NCI-H345 (cell line): ENCODE results near the gene RPRD1B.
"Not testable (repeated sequence)": the region's sequence is repeated elsewhere in the genome, so short reads cannot be mapped to it uniquely, and the experiment has no call there.

Experiments
- DNase-seq: peaks from one replicate; lab custom pipeline; 2025; lab: John Stamatoyannopoulos, UW

The RPRD1B gene

DNA sequence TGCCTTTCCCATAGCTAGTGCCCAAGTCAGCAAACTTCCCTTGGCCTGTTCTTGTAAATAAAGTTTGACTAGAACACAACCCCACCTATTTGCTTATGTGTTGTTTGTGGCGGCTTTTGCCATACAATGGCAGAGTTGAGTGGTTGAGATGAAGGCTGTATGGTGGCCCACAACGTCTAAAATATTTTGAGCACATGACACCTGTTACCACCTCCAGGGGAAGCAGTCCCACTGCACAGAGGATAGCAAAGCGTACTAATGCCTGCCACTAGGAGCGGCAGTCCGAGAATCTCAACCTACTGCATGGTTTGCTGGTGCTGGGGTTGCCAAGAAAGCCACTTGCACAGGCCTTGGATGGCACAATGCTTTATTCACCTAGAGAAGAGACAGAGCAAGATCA is 72.9 kb downstream of the RPRD1B start:
- DNase-seq: no peak

DNA sequence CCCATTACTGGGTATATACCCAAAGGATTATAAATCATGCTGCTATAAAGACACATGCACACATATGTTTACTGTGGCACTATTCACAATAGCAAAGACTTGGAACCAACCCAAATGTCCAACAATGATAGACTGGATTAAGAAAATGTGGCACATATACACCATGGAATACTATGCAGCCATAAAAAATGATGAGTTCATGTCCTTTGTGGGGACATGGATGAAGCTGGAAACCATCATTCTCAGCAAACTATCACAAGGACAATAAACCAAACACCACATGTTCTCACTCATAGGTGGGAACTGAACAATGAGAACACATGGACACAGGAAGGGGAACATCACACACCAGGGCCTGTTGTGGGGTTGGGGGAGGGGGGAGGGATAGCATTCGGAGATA is 73.8 kb downstream of the RPRD1B start:
- DNase-seq: not testable (repeated sequence)

DNA sequence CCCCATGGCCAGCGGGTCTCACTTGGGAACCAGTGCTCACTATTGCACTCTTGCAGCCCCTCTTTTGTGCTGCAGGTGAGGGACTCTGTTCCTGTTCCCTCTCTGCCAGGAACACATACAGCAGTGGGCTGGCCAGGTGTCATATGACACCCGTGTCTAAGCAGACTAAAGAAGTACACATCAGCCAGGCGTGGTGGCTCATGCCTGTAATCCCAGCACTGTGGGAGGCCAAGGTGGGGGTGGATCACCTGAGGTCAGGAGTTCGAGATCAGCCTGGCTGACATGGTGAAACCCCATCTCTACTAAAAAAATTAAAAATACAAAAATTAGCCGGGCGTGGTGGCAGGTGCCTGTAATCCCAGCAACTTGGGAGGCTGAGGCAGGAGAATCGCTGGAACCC is 74.4 kb downstream of the RPRD1B start:
- not testable (repeated sequence) for DNase-seq

DNA sequence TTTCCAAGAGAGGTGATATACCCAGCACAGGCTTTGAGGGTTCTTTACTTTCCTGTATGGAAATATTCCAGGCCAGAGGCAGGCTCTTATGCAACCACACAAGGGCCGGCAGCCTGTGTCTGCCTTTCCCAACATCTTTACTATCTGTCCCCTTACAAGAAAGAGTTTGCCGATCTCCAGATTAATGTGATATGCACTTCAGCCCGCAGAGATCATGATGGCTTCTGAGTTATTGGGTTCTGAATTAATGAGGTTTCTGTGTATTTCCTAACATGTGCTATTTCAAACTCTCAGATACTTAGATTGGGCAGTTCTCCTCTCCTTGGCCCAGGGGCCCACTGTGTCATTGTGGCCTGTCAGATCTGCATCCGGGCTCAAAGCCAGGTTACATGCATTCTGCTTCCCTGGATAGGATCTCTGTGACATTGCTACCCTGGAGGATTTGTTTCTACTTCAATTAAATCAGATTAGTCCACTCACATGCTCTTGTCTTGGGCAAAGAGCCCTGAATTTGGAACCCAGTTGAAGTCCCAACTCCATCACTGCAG is 75.0 kb downstream of the RPRD1B start:
- no peak for DNase-seq

DNA sequence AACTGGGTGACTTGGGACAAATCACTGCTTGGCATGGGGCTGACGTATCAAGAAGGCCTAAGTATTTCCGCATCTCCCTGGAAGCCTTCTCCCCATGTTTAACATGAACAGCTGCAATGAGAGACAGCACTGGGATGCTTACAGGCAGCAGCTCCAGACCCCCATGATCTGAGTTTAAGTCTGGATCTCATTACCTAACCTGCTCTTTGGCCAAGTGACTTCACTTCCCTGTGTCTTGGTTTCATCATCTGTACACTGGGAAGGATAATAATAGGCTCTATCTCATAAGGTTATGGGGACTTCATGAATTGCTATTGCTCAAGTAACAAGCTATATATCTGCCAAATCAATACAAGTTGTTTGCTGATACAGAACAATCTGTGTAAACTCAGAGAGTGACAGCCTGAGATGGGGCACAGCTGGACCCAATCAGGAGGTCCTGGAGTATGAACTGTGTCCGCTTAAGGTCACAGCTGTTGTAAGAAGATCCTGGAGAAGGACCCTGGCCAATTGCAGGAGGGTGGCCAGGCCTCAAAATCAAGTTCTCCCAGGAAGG is 75.5 kb downstream of the RPRD1B start:
- DNase-seq: no peak

DNA sequence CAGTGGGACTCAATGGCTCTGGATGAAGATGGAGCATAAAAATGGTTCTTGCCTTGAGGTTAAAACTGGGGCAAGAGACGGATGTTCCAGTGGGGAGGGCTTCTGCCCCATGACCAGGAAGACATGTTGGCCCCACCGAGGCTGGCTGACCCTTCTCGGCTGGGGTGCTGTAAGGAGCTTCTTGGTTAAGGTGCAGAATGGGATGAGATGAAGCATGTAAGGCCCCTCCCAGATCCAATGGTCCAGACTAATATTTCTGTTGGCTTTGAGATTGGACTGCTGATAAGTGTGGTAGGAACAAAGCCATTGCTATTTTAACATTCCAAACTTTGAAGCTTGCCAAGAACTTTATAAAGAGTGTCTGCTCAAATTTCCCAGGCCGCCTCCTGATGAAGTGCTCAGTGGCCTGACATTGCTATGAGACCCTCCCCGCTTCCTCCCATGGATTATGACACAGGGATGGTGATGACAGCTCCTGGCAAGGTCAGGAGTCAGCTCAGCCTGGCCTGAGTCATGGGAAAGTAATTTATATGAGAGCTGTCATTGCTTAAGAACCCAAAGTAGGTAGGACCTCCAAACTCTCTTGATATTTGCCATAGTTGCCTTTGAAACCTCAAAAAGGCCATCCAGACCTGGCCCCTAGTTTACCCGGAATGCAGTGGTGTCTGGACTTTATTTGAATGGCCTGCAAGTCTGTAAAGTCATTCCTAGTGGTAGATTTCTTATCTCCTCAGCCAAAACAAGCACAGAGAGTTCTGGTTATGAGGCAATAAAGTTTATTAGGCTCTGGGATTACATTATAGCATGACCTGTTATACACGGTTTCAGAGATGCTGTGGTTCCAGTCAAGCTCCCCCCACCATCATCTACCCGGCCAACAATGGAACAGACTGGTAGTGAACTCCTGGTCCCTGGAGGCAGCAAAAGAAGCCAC is 76.3 kb downstream of the RPRD1B start:
- DNase-seq: no peak

DNA sequence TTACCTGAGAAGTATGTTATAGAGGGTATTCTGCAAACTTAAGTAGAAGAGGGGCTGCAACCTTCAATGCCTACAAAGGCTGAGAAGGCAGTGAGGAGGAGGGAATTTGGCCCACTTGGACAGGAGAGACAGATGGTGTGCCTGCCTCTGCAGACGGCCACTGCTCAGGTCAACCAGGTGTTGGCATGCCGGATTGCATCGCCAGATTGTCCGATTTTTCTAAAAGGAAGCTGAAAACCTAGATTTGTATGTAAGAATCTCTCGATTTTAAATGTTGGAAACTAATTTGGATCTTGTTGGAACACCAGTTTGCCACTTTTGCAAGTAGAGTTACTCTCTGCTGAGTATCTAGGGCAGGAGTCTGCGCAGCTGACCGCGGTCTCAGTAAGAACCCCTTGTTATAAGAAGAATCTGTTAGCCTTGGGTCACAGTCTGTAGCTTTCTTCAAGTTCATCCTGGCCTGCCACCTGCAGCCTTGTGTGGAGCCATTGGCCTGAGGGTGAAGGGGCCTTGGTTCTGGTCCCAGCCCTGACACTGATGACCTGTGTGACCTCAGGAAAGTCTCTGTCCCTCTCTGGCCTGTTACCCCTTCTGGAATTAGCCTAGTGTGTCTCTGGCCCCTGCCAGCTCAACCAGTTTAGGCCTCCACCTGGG is 77.1 kb downstream of the RPRD1B start:
- DNase-seq: no peak

DNA sequence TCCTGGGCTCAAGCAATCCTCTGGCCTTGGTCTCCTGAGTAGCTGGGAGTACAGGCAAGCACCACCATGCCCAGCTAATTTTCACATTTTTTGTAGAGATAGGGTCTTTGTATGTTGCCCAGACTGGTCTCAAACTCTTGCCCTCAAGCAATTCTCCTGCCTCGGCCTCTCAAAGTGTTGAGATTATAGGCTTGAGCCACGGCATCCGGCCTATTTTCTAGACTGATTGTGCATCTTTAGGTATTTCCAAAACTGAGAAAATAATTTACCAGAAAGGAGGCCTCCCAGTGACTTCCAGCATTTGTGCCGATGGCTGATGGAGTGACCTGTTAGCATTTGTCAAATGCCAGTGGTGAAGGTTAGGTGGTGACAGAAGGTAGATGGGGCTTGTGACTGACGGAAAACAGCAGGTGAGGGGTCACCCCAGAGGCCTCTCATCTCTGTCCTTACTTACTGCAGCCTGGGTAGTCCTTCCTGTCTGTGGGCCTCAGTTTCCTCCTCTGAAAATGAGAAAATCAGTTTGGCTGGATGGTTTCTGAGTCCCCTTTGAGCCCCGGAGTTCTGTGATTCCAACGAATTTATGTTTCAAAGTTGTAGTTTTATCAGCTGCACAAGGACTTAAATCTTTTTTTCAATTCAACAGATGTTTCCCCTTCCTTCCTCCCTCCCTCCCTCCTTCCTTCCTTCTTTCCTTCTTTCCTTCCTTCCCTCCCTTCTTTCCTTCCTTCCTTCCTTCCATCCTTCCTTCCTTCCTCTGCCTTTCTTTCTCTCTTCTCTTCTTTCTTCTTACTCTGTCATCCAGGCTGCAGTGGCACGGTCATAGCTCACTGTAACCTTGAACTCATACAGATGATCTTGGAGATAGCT is 78.1 kb downstream of the RPRD1B start:
- no peak for DNase-seq

DNA sequence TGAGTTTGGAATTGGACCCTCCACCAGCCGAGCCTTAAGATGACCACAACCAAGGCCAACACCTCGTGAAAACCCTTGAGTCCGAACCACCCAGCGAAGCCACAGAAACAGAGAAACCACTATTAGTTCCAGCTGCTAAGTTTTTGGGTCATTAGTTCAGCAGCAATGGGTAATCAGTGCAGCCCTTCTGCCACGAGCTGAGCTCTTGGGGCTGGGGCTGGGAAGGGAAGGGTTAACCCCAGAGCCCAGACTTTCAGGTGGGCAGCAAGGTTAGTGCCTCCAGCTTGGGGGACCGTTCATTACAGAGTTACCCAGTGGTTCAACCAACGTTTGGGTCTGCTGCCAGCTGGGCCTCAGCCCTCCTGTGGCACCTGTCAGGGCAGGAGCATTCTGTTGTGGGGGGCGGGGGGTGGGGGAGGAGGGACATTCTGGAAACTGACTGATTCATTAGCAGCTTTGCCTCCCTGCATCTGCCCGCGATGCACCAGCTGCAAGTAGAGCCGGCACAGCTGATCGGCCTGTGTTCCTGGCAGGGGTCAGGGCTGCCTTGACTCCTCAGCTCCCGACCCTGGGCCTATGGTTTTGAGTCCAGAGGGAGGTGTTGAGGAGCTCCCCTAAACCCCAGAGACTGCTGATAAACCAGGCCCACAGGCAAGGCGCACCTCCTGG is 78.8 kb downstream of the RPRD1B start:
- DNase-seq: no peak

DNA sequence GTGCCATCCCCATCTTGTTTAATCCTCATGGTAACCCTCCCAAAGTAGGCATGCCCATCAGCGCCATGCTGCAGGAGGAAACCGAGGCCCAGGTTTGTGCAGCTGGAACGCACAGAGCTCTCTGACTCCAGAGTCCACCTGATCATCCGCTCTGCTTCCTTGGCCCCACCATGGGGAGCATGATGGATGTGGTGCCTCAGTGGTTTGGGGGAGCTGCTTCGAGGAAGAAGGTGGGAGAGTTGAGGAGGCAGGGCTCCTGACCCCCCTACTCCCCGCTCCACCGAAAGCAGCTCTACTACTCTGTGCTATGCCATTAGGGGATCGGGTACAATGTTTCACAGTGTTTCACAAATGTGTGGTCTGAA is 79.4 kb downstream of the RPRD1B start:
- DNase-seq: no peak

DNA sequence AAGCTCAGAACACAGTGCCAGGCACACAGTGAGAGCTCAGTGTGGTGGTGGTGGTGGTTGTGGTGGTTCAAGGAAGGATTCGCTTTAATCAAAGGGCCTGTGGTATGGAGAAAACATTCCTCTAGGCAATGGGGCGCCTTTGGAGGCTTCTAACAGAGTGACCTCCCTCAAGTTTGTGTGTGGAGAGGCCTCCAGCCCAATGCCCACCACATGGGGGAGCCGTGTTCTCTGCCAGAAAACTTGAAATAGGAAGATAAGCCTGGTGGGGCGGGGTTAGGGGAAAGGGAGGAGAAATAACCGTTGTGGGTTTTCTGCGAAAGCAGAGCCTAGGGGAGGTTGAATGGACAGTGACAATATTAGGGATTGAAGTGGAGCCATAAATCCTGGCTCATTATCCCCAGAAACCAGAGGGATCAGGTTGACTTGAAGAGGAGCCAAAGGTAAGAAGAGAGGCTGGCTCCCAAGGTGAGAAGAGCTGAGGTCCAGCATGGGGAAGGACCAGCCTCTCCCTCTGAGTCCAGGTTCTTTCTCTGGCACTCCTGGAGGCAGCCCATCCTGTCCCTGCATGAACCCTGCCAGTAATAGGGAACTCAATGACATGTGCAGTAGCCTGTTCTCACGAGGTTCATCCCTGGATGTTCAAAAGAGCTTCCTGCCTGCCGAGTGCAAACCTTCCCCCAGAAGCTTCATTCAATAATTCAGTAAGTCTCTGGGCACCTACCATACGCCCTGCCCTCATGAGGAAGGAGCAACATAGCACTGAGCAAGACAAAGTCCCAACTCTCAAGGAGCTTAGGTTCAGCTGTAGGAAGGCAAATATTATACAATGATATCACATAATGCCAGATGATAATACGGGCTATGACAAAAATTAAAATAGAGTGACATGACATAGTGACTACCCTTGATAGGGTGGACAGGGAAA is 80.1 kb downstream of the RPRD1B start:
- no peak for DNase-seq

DNA sequence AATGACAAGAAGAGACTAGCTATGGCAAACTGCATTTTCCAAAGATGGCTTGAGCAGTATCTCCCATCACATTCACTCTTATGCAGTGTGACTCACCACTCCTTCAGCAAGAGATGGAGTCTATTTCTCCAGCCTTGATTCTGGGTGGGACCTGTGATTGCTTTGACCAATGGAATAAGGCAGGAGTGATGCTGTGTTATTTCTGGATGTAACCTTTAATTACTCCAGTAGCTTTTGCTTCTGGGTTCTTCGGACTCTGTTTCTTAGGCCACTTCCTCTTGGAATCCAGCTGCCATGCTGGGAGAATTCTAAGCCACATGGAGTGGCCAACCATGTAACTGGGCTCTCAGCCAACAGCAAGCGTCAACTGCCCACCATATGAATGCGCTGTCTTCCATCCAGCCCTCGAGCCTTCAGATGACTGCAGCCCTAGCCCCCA is 80.8 kb downstream of the RPRD1B start:
- no peak for DNase-seq

DNA sequence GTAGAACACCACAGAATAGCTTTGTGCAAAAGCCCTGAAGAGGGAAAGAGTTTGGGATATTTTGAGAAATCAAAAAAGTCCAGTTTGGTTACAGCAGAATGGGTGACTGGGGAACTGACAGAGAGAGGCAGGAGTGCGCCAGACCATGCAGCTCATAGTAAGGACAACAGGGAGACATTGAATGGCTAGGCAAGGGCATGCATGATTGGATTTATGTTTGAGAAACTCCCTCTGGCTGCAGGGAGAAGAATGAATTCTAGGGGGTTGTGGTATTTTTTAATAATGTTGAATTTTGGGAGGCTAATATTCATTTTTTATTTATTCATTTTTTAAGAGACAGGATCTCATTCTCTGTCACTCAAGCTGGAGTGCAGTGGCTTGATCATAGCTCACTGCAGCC is 81.7 kb downstream of the RPRD1B start:
- DNase-seq: no peak

DNA sequence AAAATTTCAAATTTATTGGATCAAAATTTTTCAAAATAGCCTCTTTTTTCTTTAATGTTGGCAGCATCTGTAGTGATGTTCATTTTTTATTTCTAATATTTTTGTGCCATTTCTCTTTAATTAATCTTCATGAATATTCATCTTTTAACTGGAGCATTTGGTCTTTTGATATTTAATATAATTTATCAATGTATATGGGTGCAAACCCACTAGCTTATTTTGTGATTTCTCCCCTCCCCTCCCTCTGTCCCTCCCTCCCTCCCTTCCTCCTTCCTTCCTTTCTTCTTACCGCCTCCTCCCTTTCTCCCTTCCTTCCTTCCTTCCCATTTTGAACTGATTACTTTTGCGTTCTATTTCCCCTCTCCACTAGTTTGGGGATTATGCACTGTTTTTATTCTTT is 82.3 kb downstream of the RPRD1B start:
- DNase-seq: no peak

DNA sequence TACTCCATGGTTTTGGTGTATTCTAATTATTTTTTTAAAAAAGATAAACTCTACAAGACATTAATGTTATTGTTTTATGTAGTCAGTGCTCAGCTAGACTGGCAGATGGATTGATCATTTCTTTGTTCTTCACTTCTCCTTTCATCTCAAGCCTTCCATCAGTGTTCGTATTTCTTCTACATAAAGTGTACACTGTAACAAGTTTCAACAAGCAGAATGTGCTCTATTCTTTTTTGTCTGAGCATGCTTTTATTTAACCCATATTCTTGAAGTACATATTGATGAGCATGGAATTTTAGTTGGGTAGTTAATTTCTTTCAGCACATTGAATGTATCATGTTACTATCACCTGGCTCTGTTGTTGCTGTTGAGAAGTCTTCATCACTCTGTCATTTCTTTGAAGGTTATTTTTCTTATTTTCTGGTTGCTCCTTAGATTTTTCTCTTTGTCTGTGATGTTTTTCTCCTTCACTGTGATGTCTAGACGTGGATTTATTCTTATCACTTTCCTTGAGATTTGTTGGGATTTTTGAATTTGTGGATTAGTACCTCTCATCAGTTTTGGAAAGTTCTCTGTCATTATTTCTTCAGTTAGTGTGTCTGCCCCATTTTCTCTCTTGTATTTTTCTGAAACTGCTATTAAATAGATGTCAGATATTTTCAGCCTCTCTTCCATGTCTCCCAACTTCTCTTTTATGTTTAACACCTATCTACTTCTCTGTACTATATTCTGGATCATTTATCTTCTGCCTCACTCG is 83.0 kb downstream of the RPRD1B start:
- no peak for DNase-seq

DNA sequence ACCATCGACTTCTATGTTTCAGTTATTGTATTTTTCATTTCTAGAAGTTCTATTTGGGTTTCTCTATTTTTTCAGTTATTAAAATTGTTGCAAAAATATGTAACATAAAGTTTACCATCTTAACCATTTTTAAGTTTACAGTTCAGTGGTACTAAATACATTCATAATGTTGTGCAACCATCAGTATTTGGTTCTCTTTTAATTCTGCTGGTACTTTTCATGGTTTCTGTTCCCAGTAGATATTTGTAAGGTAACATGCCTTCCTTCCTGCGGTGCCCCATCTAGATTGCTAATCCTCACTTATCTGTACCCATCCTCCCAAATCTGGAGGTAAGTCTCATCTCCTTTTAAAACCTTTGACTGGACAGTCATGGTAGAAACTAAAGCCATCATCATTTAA is 83.7 kb downstream of the RPRD1B start:
- no peak for DNase-seq

DNA sequence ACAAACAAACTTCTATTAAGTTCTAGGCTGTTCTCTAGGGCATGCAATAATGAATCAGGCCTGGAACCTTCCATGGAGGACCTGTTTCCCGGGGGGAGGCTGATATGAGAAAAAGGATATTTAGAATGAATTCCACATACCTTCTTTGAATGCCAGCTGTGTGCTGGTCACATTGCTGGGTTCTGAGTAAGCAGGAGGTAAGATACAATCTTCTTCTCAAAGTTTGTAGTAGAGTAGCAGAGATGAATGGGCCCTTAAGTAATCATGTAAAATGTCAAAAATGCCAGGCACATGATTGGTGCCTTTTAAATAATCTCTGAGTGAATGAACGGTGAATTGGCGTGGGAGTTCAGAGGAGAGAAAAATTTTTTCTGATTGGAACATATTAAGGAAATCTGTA is 84.1 kb downstream of the RPRD1B start:
- DNase-seq: no peak

DNA sequence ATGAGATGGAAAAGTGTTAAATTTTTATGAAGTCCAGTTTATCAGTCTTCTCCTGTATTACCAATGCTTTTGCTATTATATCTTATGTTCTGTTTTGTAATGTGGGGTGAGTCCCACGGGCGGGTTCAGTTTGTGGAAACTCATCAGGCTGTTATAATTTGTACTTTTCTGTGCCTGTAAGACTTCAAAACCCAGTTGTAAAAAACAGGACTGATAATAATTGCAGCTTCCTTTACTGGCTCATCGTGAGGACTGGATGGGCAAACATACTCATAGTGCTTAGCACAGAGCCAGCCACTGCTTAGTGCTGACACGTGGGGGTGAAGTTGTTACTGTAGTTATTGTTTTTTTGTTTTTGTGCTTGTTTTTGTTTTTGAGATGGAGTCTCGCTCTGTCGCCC is 85.9 kb downstream of the RPRD1B start:
- no peak for DNase-seq

DNA sequence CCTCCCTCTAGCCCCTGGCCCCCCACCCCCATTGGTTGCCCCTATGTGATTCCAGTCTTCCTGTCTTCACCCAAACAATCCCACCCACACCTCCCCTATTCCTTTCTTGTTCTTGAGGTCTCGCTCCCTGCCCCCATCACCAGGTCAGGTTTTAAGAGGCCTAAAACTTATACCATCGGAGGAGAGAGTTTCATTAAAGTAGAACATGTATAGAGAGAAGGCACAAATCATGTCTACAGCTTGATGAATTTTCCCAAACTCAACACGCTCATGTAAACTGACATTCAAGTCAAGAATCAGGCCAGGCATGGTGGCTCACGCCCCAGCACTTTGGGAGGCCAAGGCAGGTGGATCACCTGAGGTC is 87.1 kb downstream of the RPRD1B start:
- DNase-seq: no peak

DNA sequence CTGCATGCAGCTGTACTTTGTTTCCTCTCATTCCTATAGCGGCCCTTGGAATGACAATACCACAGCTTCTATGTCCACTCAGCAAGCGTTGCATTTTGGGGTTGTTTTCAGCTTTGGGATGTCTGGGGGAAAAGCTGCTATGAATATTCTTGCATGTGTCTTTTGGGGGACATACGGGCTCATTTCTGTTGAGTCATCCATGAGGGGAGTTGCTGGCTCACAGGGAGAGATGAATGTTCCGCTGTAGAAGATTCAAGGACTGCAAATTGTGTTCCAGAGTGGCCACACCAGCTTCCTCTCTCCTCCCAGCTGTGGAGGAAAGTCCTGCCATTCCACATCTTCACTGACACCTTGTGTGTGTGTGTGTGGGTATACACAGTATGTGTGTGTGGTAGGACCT is 88.2 kb downstream of the RPRD1B start:
- no peak for DNase-seq
